DND-41 (cell line): ENCODE results near the gene CD151.

Experiments
- EZH2 ChIP-seq: IDR thresholded peaks from 3 replicates; pipeline ENCODE4 v1.6.1; 2012; ENCODE audit warnings: borderline replicate concordance, low read depth, mild to moderate bottlenecking, moderate library complexity, low read length, inconsistent platforms; ENCODE audit not compliant: severe bottlenecking
- TF ChIP-seq, protein P1 (sequence below): IDR thresholded peaks from 2 replicates; pipeline ENCODE4 v1.5.1; 2012; ENCODE audit warnings: borderline replicate concordance, low read length, moderate library complexity, mild to moderate bottlenecking; ENCODE audit not compliant: poor library complexity, severe bottlenecking; ENCODE audit errors: extremely low read depth

- TF ChIP-seq, protein P1, sequence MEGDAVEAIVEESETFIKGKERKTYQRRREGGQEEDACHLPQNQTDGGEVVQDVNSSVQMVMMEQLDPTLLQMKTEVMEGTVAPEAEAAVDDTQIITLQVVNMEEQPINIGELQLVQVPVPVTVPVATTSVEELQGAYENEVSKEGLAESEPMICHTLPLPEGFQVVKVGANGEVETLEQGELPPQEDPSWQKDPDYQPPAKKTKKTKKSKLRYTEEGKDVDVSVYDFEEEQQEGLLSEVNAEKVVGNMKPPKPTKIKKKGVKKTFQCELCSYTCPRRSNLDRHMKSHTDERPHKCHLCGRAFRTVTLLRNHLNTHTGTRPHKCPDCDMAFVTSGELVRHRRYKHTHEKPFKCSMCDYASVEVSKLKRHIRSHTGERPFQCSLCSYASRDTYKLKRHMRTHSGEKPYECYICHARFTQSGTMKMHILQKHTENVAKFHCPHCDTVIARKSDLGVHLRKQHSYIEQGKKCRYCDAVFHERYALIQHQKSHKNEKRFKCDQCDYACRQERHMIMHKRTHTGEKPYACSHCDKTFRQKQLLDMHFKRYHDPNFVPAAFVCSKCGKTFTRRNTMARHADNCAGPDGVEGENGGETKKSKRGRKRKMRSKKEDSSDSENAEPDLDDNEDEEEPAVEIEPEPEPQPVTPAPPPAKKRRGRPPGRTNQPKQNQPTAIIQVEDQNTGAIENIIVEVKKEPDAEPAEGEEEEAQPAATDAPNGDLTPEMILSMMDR = no peak
- no peak for TF ChIP-seq EZH2
These were observed 13.2 kb downstream of the CD151 start for GRCh38 chr11:845872-846495.
